Nucleus accumbens (tissue), 56 donors: ENCODE measurements around the gene ZNF239.
"Not testable (repeated sequence)": the region's sequence is repeated elsewhere in the genome, so short reads cannot be mapped to it uniquely, and the experiment has no call there.

Experiments
- DNase-seq, 56 donors: peaks; one replicate each; lab custom pipeline; 2025; lab: John Stamatoyannopoulos, UW

ZNF239 gene

GRCh38 chr10:43574001-43574892 is at the start of gene ZNF239:
Gene ZNF239 (minus strand): TSS chr10:43574616. CDS start chr10:43558079, 16,537 bp downstream.
- DNase-seq, result peak; percentile 13 to 93 (median 78)

- no peak for DNase-seq
These were observed 48.9 kb upstream of the ZNF239 start for GRCh38 chr10:43623351-43623750.

- no peak for DNase-seq
These were observed 47.6 kb upstream of the ZNF239 start for GRCh38 chr10:43622038-43622437.

GRCh38 chr10:43619368-43619767 is 45.0 kb upstream of the ZNF239 start:
- no peak for DNase-seq

GRCh38 chr10:43616697-43617370 is 42.4 kb upstream of the ZNF239 start:
- DNase-seq, result no peak

GRCh38 chr10:43610636-43611035 is 36.2 kb upstream of the ZNF239 start:
- no peak for DNase-seq

- no peak for DNase-seq
These were observed 32.8 kb upstream of the ZNF239 start for GRCh38 chr10:43607199-43607573.

- peak in 53 of 56 donors; percentile 11 to 81 (median 64) for DNase-seq
These were observed 32.1 kb upstream of the ZNF239 start, which contains the start of gene ZNF485 for GRCh38 chr10:43606323-43607198. Gene ZNF485 (plus strand): TSS chr10:43606438. CDS start chr10:43607051, 613 bp downstream.

- peak in 1 of 56 donors; percentile 44 for DNase-seq
These were observed 31.5 kb upstream of the ZNF239 start for GRCh38 chr10:43605850-43606322.

- not testable (repeated sequence) for DNase-seq
These were observed 27.2 kb upstream of the ZNF239 start for GRCh38 chr10:43601576-43601975.

GRCh38 chr10:43599333-43599732 is 24.9 kb upstream of the ZNF239 start:
- DNase-seq, result no peak

GRCh38 chr10:43598446-43598845 is 24.0 kb upstream of the ZNF239 start:
- no peak for DNase-seq

GRCh38 chr10:43596546-43596945 is 22.1 kb upstream of the ZNF239 start:
- no peak for DNase-seq

- DNase-seq, result no peak
These were observed 21.4 kb upstream of the ZNF239 start for GRCh38 chr10:43595739-43596298.

- DNase-seq, result peak in 1 of 56 donors; percentile 5
These were observed 20.7 kb upstream of the ZNF239 start for GRCh38 chr10:43594944-43595589.

- no peak for DNase-seq
These were observed 17.0 kb upstream of the ZNF239 start for GRCh38 chr10:43591303-43591904.

- DNase-seq, result not testable (repeated sequence)
These were observed 12.3 kb upstream of the ZNF239 start for GRCh38 chr10:43586730-43587115.

GRCh38 chr10:43585981-43586729 is 11.7 kb upstream of the ZNF239 start:
- DNase-seq, result no peak
